NCI-H345 treated with DMSO at 0.1 percent for 48 hours (cell line): Measurements from ENCODE around the gene C16orf92.

Experiments used
- DNase-seq: peaks from one replicate; lab custom pipeline; 2025; ENCODE audit not compliant: unreplicated experiment; lab: John Stamatoyannopoulos, UW

C16orf92 gene, protein sequence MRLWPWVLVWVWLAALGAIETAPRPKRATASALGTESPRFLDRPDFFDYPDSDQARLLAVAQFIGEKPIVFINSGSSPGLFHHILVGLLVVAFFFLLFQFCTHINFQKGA

GRCh38 chr16:30022887-30023286, at the start of gene C16orf92:
Gene C16orf92, plus strand, starts transcription at chr16:30023198. Its CDS starts 143 bp downstream, at chr16:30023341.
- no peak for DNase-seq

GRCh38 chr16:29973384-29974246, 49.4 kb upstream of the C16orf92 start, which contains the start of gene TAOK2:
Gene TAOK2, plus strand, starts transcription at chr16:29973868. Its CDS starts 3,905 bp downstream, at chr16:29977773.
- DNase-seq: peak; percentile 99

GRCh38 chr16:29974291-29975133, 48.5 kb upstream of the C16orf92 start:
- no peak for DNase-seq

DNA sequence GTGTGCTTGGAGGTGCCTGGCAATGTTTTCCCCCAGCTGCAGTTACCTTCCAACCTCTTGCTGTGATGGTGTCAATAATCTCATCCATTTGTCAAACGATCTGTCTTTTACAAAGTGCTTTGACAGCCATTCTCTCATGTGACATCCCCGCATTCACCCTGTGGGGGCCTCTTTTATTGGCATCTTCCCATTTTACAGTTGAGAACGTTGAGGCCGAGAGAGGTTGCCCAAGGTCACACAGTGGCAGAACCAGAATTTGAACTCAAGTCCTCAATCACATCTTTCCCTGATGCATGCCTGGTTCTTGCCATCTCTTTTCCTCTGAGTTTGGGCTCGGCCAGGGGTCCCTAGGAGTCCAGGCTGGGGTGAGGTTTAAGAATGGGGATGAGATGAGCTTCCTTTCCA, 47.9 kb upstream of the C16orf92 start:
- no peak for DNase-seq

DNA sequence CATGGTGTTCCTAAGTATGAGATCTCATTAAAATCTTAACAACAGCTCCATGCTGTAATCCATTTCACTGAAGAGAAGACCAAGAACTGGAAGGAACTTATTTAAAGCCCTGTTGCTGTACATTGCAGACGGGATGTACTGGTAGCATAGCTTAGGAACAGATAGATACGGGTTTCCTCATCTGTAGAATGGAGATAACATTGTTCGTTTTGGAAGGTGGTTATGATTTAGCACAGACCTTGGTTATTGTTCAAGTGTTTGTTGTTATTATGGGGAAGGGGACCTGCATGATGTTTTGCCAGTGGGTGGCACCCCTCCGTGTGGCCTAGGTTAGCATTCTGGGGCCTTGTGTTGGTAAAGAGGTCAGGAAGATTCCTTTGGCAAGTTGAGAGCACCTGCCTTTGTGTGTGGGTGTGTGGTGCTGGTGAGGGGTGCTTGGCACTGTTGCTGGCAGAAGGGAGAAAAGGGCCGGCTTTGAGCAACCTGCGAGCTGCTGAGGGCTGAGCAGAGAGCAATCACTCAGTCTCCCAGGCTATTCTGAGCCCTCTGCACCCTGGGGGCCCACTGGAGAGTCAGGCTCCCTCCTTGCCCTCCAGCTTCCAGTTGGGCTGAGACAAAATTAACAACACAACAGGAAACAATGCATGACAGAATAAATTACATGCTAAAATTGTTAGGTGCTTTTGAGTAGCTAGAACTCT, 47.0 kb upstream of the C16orf92 start:
- no peak for DNase-seq

DNA sequence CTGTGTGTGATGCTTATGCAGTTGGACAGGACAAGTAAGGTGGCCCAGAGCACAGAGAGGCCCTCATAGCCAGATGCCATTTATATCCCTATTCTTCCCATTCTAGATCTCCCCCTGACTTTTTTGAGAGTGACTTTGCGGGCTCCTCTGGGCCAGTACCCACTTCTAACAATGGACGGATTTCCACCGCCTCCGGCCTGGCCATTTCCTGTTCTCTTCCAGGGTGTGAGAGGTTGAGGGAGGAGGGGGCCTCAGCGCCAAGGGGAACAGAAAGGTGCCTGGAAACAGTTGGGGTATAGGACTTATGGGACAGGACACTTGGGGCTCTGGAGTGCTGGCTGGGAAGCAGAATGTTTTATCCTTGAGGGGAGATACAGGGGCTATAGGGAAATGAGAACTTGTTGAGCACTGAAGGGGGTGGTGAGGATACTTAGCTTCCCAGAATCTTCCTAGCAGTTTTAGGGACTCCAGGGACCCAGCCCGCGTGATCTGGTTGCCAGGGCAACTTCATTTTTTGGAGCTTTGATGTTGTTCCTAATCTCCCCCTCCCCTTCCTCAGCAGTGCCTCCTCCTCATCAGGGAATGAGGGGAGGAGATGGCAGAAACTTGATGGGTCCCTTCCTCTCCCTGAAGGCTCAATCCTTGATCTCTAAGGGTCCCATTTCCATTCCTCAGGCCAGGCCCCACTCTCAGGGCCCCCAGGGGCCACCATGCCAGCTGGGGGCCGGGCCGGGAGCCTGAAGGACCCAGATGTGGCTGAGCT, 45.8 kb upstream of the C16orf92 start:
- no peak for DNase-seq

GRCh38 chr16:29978081-29978480, 44.9 kb upstream of the C16orf92 start:
- no peak for DNase-seq

DNA sequence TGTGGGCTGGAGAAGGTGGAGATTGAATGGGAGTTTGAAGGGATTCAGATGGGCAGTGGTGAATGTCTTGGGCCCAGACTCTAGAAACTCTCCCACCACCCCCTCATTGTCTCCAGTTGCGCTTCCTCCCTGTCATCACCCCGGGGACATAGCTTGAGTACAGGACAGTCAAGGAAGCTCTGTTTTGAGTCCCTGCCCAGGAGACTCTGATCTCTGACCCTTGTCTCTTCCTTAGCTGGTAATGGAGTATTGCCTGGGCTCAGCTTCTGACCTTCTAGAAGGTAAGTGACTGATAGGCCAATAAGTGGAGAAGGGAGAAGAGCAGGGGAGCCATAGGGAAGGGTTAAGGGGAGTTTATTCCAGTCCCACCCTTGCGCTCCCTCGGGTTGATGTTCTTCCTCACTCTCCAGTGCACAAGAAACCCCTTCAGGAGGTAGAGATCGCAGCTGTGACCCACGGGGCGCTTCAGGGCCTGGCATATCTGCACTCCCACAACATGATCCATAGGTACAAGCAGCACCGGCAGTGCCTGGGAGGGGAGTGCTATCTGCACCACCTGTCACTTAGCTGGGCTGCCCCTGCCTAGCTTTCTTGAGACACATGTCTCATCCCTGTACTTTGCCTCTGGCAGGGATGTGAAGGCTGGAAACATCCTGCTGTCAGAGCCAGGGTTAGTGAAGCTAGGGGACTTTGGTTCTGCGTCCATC, 44.3 kb upstream of the C16orf92 start:
- no peak for DNase-seq

GRCh38 chr16:29982560-29983419, 40.2 kb upstream of the C16orf92 start:
- no peak for DNase-seq

DNA sequence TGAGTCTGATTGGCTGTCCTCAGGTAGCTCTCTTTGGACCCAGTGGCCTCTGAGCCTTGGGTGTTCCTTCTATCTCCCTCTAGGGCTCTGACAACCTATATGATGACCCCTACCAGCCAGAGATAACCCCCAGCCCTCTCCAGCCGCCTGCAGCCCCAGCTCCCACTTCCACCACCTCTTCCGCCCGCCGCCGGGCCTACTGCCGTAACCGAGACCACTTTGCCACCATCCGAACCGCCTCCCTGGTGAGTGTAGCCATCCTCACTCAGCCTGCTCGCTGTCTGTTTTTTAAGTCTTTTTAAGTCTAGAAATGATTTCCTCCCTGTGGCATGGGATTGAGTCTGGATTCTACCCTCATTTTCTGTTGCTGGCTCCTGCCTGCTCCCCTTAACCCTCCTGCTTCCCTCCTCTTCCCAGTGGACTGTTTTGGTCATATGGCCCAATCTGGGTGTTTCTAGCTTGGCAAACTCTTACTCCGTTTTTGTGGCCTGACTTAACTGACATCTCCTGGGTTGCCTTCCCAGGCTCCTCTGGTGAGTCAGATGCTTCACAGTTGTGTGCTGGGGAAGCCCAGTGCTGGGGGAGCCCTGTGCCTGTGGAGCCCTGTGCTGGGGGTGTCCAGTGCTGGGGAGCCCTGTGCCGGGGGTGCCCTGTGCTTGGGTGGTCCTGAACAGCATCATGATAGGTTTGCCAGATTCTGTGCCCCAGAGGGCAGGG, 39.4 kb upstream of the C16orf92 start:
- no peak for DNase-seq

- no peak for DNase-seq
Observed at GRCh38 chr16:29984137-29984763, 38.7 kb upstream of the C16orf92 start.

DNA sequence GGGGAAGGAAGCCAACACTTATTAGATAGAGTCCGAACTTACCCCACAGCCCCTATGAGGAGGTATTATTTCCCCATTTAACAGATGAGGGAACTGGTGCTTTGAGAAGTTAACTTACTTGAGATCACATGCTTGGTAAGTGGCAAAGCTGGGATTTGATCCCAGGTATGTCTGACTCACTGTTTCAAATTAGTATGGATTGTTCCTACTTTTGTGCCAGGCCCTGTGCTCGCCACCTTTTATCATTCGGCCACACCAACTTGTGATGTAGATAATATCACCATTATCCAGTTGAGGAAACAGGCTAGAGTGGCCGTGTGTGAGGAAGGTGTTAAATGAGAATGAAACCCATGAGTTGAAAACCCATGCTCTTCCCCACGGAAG, 38.2 kb upstream of the C16orf92 start:
- no peak for DNase-seq

DNA sequence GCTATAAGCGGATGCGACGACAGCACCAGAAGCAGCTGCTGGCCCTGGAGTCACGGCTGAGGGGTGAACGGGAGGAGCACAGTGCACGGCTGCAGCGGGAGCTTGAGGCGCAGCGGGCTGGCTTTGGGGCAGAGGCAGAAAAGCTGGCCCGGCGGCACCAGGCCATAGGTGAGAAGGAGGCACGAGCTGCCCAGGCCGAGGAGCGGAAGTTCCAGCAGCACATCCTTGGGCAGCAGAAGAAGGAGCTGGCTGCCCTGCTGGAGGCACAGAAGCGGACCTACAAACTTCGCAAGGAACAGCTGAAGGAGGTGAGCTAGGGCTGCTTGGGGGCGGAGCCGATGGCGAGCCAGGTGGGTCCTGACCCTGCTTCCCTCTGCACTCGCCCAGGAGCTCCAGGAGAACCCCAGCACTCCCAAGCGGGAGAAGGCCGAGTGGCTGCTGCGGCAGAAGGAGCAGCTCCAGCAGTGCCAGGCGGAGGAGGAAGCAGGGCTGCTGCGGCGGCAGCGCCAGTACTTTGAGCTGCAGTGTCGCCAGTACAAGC, 37.7 kb upstream of the C16orf92 start:
- DNase-seq: no peak

- no peak for DNase-seq
Observed at GRCh38 chr16:29986231-29986630, 36.8 kb upstream of the C16orf92 start.

- no peak for DNase-seq
Observed at GRCh38 chr16:29986931-29987330, 36.1 kb upstream of the C16orf92 start.

DNA sequence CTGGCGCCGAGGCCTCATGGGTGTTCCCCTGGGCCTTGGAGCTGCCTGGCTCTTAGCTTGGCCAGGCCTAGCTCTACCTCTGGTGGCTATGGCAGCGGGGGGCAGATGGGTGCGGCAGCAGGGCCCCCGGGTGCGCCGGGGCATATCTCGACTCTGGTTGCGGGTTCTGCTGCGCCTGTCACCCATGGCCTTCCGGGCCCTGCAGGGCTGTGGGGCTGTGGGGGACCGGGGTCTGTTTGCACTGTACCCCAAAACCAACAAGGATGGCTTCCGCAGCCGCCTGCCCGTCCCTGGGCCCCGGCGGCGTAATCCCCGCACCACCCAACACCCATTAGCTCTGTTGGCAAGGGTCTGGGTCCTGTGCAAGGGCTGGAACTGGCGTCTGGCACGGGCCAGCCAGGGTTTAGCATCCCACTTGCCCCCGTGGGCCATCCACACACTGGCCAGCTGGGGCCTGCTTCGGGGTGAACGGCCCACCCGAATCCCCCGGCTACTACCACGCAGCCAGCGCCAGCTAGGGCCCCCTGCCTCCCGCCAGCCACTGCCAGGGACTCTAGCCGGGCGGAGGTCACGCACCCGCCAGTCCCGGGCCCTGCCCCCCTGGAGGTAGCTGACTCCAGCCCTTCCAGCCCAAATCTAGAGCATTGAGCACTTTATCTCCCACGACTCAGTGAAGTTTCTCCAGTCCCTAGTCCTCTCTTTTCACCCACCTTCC, 35.5 kb upstream of the C16orf92 start:
- no peak for DNase-seq
